GM18858 (cell line): ENCODE measurements around the gene PPP1R27.

Experiments
- ATAC-seq: cut with Tn5 transposase; IDR thresholded peaks from one replicate; pipeline ENCODE4 v1.9.1; 2021; ENCODE audit not compliant: unreplicated experiment

The PPP1R27 gene

DNA sequence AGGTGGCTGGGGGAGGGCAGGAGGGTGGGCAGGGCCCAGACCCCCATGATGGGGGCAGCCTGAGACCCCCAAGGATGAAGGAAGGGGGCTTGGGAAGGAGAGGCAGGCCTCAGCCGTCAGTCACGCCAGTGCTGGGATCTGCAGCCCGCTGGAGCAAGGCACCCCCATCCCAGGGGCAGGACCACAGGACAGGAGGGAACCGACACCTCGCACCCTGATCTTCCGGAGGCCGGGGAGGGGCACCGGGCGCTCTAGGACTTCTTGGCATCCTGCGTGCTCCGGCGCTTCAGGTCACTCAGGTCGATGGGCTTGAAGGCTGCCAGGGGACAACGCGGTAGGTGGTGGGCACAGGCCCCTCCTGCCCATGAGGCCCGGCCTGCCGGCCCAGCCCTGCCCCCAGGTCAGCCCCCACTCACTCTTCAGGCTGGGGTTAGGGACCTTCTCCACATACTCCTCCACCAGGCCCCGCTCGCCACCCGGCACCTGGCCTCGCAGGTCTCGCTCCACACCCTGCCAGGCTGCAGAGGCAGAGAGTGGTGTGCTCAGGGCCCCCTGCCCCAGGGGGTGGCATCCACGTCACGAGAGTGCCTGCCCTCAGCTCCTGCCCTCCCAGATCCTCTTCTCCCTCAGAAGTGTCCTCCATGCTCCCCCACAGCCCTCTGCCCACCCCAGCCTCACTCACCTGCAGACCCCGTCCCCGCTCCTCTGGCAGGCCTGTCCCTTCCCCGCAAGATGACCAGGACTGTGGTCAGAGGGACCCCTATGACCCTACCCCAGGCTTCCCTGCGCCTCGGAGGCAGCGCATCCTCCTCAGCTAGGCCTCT, 11.6 kb downstream of the PPP1R27 start:
- ATAC-seq = no peak

DNA sequence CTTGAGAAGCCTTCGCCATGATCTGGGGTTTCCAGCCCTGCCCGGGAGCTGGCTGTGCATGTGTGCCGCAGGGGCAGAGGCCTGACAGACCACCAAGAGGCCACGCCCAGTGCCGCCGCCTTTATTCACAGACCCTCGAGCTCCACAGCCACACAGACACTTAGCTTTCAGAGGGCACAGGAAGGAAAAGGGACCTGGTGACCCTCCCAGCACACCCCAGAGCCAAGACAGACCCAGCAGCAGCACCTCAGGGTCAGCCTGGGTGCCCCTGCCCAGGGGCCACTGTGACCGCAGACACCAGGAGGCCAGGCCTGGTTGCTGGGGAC, 12.6 kb downstream of the PPP1R27 start:
- no peak for ATAC-seq

DNA sequence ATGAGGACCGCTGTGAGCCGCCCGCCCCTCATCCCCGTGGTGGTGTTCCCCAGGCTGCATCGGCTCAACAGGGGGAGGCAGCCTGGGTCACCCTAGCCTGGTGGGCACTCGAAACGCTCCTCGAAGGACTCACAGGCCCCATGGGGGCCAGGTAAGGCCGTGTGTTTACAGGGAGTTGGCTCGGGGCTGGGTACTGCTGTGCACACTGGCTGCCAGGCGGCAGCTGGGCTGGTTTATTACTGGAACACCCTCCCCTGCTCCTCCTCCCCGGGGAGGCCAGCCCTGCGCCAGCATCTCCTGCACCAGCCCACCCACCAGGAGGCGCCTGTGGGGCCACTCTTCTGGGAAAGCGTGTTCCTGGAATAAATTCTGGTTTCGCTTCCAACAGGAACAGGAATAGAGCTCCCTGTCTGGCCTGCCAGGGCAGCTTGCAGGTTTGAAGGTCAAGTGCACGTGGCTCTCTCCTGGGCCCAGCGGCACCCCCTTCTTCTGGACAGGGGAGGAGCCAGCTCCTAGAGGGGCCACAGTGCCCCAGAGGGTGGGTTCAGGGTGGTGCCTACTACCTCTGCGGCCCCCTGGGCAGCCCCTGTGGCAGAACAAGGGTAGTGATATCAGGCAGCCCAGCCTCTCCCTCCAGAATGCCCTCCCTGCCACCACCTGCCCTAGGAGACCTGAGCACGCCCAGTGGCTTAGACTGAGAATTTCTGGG, 13.1 kb downstream of the PPP1R27 start:
- no peak for ATAC-seq

DNA sequence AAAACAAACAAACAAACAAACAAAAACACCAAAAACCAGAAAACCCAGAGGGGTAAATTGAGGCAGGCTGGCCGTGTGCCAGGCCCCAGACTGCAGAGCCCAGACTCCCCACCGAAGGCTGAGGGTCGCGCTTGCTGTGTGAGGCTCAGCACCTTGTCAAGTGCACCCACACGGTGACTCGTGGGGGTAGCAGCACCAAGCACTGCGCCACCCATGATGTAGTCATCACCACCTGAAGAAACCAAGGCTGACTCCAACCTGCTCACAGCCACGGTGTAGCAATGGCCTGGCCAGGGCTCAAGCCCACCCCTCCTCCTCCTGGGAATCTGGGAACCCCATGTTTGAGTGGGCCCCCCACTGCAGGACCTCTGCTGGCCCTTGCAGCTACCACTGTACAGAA, 13.7 kb downstream of the PPP1R27 start:
- no peak for ATAC-seq

DNA sequence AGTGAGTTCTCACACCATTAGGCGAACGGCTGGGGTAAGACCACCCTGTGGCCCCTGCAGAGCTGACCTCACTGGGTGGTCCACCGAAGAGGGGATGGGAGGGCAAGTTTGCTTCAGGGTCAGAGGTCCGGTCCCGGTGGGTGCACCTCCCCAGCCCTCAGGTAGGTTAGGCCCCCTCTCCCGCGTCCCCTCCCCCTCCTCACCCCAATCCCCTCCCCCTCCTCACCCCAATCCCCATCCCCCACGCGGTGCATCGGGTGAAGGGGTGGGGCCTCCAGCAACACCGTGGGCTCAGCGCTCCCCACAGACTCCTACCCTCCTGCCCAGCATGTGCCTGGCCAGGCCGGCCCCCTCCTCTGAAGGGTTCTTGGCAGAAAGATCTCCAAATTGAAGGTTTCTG, 15.1 kb downstream of the PPP1R27 start:
- no peak for ATAC-seq

DNA sequence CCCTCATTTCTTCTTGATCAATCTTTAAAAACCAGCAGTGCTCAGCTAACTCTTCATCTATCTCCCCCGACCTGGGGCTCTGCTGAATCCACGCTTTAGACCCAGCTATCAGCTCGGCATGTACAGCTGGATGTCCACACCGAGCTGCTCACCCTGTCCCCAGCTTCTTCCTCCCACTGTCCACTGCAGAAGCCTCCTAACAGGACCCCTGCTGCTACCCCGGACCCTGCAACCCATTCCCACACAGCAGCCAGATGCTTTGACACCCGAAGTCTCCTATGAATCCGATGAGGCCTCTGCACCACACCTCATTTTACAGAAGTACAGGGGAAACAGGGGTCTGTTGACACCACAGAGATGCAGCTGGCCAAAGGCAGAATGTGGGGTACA, 17.1 kb downstream of the PPP1R27 start:
- ATAC-seq = no peak

DNA sequence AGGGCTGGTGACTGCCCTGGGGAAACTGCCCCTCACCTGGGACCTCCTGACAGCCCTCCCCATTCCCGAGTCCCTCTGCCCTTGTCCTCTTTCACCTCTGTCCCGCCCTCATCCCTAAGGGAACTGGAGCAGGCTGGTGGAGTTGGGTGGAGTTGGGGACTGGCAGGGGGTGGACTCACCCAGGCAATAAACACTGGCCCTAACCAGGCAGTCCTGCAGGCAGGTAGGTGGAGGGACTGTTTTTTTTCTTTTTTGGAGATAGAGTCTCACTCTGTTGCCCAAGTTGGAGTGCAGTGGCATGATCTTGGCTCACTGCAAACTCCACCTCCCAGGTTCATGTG, 19.2 kb downstream of the PPP1R27 start:
- no peak for ATAC-seq

DNA sequence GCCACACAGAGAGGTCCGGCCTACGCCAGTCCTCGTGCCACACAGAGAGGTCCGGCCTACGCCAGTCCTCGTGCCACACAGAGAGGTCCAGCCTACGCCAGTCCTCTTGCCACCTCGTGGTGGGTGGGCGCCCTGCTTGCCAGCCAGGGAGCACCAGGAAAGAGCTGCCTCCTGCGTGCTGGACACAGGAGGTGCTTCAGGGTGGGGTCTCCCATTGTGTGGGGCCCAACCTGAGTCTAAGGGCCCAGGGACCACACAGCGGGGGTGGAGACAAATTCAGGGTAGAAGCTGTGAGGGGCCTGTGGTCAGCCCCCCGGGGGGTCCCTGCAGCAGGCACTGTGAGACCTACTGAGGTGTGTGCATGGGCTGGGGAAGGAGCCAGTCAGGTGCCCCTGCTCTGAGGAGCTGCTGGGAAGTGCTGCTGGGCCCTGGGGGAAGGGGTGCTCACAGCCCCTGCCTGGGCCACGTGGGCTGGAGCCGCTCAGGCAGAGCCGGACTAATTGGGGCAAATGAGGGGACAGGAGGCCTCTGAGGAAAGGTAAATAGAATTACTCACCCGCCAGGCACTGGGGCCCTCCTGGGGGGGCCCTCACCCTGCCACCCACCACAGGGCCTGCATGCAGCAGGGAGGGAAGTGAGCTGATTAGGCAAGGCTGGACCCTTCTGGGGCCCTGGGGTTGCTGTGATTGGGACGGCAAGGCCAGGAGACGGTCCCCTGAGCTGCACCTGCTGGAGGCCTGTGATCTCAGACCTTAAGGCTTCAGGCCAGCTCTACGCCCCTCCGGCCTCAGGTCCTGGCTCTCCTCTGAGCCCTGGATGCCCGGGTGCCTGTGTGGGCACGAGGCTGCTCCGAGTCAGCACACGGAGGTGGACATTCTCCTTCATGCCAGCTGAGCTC, 19.9 kb downstream of the PPP1R27 start:
- no peak for ATAC-seq

DNA sequence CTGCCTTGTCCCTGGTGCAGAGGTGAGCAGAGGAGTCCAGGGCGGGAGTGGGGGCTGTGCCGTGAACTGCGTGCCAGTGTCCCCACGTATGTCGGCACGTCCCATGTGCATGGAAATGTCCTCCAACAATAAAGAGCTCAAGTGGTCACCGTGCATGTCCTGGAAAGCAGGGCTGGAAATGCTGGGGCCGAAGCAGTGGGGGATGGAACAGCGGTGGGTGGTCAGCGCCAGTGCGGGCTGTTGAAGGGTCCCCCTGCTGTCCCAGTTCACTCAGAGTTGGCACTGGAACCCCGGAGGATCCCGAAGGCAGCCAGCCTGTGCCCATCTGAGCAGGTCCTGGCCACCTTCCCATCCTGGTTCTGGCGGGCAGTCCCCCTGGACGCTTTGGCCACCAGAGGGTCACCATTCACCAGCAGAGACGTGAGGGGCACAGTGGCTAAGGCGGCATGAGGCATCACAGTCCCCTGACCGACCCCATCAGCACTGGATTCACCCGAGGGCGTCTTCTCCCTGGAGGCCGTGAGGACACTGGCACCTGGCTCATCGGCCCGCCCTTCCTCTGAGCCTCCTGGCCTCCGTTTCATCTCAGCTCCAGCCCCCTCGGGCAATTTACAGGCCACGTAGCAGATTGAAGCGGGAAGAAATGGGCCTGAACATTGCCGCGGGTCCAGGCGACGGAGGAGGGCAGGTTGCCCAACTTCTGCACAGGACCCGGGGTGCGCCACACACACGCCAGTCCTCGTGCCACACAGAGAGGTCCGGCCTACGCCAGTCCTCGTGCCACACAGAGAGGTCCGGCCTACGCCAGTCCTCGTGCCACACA, 20.8 kb downstream of the PPP1R27 start:
- ATAC-seq = no peak

DNA sequence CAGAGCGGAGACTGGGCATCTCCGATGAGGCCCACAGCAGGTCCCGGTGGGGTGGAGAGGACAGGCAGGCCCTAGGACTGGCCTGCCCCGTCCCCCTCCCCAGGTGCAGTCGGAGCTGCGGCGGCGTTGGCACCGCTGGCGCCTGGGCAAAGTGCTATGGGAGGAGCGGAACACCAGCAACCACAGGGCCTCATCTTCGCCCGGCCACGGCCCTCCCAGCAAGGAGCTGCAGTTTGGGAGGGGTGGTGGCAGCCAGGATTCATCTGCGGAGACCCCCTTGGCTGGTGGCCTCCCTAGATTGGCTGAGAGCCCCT, 21.5 kb downstream of the PPP1R27 start:
- no peak for ATAC-seq

DNA sequence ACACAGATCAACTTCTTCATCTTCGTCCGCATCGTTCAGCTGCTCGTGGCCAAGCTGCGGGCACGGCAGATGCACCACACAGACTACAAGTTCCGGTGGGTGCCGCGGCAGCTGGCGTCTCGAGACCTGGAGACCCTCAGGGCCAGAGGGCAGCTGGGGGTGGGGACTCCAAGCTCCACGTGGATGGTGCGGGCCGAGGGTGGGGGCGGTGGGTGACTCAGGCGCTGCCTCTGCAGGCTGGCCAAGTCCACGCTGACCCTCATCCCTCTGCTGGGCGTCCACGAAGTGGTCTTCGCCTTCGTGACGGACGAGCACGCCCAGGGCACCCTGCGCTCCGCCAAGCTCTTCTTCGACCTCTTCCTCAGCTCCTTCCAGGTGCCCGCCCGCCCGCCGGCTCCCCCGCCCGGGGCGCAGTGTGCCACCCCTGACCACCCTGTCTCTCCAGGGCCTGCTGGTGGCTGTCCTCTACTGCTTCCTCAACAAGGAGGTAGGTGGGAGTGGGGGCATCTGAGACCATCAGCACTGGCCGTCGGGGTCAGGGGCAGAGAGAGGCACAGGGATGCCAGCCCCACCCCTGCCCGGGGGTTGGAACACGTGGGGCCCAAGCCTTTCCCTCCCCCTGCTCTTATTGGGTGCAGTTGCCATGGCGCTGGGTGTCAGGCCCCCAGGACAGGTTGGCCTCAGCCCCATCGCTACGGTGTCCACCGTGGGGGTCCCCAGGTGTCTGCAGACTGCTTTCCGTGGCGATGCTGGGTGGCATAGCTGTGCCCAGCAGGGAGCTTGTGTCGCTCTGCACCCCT, 22.1 kb downstream of the PPP1R27 start:
- no peak for ATAC-seq

DNA sequence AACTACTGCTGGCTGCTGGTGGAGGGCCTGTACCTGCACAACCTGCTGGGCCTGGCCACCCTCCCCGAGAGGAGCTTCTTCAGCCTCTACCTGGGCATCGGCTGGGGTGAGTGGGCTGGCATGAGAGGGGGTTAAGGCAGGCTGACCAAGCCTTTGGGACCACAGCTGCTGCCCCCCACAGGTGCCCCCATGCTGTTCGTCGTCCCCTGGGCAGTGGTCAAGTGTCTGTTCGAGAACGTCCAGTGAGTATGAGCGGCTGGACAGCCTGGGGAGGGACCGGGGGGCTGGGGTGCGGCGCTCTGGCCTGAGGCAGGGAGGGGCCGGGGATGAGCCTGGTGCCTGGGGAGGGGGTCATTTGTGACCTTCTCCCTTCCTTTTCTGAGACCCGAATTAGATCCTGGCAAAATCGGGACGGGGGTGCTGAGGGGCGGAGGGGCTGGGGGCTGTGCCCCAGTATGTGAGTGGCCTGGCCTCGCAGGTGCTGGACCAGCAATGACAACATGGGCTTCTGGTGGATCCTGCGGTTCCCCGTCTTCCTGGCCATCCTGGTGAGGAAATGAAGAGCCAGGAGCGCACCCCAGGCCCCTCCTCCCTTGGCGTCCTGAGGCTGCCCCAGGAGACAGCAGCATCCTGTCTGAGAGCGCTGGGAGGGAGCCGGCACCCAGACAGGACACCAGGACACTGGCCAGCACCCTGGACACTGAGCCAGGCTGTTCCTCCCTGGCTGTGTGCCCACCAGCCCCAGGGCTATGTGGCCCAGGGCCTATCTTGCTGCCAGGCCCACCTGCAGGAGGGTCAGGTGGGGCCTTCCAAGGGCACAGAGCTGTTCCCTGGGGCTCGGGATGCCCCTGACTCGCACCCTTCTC, 22.9 kb downstream of the PPP1R27 start:
- no peak for ATAC-seq

DNA sequence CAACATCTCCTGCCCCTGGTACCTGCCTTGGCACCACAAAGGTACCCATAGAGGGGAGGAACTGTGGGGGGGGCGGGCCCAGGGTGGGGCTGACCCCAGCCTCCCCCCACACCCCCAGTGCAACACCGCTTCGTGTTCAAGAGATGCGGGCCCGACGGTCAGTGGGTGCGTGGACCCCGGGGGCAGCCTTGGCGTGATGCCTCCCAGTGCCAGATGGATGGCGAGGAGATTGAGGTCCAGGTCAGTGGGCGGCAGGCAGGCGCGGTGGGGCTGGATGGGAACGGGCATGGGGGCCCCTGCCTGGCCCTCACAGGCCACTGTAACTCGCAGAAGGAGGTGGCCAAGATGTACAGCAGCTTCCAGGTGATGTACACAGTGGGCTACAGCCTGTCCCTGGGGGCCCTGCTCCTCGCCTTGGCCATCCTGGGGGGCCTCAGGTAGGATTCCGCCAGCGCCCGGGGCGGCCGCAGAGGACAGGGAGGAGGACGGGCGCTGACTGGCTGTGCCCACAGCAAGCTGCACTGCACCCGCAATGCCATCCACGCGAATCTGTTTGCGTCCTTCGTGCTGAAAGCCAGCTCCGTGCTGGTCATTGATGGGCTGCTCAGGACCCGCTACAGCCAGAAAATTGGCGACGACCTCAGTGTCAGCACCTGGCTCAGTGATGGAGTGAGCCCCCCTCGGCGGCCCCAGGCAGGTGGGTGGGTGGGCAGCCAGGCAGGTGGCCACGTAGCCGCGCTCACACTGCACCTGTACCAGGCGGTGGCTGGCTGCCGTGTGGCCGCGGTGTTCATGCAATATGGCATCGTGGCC, 23.8 kb downstream of the PPP1R27 start:
- ATAC-seq = no peak

DNA sequence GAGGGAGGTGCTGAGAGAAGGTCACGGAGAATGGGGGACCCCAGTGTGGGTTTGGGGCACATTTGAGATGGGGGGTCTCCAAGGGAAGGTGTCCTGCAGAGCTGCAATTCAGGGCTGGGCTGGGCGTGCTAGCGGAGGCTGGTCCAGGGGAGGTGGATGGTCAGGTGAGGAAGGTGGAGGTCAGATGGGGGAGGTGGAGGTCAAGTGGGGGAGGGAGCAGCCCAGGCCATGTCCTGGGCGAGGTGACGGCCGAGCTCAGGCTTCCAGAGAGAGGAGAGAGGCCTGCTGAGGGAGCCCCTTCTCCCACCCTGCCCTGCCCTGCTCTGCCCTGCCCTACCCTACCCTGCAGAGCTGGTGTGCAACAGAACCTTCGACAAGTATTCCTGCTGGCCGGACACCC, 24.4 kb downstream of the PPP1R27 start:
- ATAC-seq = no peak

DNA sequence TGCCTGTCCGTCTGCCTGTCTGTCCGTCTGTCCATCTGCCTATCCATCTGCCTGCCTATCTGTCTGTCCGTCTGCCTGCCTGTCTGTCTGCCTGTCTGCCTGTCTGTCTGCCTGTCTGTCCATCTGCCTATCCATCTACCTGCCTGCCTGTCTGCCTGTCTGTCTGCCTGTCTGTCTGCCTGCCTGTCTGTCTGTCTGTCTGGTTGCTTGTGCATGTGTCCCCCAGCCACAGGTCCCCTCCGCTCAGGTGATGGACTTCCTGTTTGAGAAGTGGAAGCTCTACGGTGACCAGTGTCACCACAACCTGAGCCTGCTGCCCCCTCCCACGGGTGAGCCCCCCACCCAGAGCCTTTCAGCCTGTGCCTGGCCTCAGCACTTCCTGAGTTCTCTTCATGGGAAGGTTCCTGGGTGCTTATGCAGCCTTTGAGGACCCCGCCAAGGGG, 25.3 kb downstream of the PPP1R27 start:
- ATAC-seq = no peak

DNA sequence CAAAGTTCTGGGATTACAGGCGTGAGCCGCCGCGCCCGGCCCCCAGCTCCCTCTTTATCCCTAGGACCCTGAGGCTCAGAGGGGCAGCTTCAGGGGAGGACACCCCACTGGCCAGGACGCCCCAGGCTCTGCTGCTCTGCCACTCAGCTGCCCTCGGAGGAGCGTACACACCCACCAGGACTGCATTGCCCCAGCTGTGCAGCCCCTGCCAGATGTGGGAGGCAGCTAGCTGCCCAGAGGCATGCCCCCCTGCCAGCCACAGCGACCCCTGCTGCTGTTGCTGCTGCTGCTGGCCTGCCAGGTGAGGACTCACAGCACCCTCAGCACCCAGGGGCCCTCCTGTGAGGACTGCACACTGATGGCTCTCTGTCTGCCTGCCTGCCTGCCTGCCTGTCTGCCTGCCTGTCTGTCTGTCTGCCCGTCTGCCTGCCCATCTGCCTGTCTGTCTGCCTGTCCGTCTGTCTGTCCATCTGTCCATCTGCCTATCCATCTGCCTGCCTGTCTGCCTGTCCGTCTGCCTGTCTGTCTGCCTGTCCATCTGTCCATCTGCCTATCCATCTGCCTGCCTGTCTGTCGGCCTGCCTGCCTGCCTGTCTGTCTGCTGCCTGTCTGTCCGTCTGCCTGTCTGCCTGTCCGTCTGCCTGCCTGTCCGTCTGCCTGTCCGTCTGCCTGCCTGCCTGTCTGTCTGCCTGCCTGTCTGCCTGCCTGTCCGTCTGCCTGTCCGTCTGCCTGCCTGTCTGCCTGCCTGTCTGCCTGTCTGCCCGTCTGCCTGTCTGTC, 25.9 kb downstream of the PPP1R27 start:
- ATAC-seq = no peak

DNA sequence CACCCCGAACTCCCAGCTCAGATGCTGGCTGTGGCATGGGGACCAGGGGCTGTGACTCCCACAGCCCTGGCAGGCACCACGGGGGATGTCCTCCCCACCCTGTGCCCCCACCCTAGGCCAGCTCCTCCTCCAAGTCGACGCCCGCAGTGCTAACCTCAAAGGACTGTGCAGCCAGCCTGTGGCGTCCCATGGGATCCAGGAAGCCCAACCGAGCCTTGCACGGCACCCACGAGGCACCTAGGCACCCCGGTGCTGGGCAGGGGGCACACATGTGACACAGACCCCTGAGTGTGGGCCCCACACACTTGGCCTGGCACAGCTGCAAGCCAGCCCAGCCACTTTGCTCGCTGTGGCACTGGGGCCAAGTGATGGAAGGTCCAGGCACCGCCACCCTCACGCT, 27.0 kb downstream of the PPP1R27 start:
- ATAC-seq = no peak

DNA sequence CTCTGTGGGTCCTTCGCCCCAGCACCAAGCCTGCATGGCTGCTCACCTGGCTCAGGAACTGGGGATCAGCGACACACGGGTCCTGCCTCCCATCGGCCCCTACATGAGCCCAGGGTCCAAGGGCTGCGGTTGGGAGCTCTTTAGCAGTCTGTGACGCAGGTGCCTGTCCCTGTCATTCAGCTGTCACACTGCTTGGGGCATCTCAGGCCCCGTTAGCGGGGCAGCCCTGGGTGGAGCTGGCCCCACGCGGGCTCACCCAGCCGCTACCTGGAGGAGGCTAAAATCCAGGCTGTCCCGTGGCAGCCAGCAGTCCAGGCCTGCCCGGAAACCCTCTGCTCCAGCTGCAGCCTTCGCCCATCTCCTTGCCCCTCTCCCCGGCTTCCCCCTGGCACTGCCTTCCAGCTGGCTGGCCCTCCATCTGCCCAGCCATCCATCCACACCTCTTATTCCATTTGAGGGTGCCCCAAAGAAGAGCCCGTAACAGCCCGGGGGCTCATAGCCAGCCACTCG, 27.6 kb downstream of the PPP1R27 start:
- no peak for ATAC-seq
